Measurements from ENCODE around the gene CXCL3.

- no peak for TF ChIP-seq ETV1 (tag; conservative IDR thresholded peaks at IDR 0.05; ENCODE audit: low read depth)
- TF ChIP-seq RNF2 (IDR thresholded peaks at IDR 0.05) = no peak
- TF ChIP-seq CTCF (IDR thresholded peaks at IDR 0.05 in 2 of 3, conservative IDR thresholded peaks at IDR 0.05 in 1 of 3; ENCODE audit: insufficient read depth in 2 of 3, low read depth in 1 of 3, low read length in 3 of 3) = no peak
- no peak for TF ChIP-seq DNMT1 (IDR thresholded peaks at IDR 0.05)
- TF ChIP-seq ZC3H8 (IDR thresholded peaks at IDR 0.05) = no peak
- TF ChIP-seq HDAC2 (IDR thresholded peaks at IDR 0.05) = no peak
- no peak for TF ChIP-seq ZNF217 (CRISPR knock-in tag; IDR thresholded peaks at IDR 0.05)
- TF ChIP-seq ZNF449 (CRISPR knock-in tag; IDR thresholded peaks at IDR 0.05) = no peak
- TF ChIP-seq NR2C2 (CRISPR knock-in tag; IDR thresholded peaks at IDR 0.05) = no peak
- TF ChIP-seq NR2C2 (tag; IDR thresholded peaks at IDR 0.05) = no peak
- no peak for TF ChIP-seq RFX7 (CRISPR knock-in tag; IDR thresholded peaks at IDR 0.05)
- TF ChIP-seq JUNB (CRISPR knock-in tag; conservative IDR thresholded peaks at IDR 0.05) = no peak
These were observed 16.9 kb downstream of the CXCL3 start for GRCh38 chr4:74021601-74022000.

Data from K562 (cell line).